Vagina (tissue), 2 donors: ENCODE results near the gene RFT1. TPM values are rescaled to one million over a fixed set of nuclear protein-coding genes. Genes with fewer than 3 reads are reported as not detected.

Experiments used
- DNase-seq, 2 donors: peaks; one replicate each; pipeline ENCODE4 v3.0.0-alpha.2; 2017; ENCODE audit errors: extremely low spot score in 2 of 2
- H3K27ac ChIP-seq: fragments of 200-600 bp; sonication (generic); one replicate; pipeline ENCODE4 v1.5.1; 2019
- H3K27me3 ChIP-seq: fragments of 200-600 bp; sonication (generic); one replicate; pipeline ENCODE4 v1.5.1; 2019
- H3K36me3 ChIP-seq, 2 donors: fragments of 200-600 bp; sonication (generic); one replicate each; pipeline ENCODE4 v1.5.1; 2017 to 2019
- H3K4me1 ChIP-seq: fragments of 200-600 bp; sonication (generic); one replicate; pipeline ENCODE4 v1.5.1; 2019
- H3K4me3 ChIP-seq, 2 donors: fragments of 200-600 bp; sonication (generic); 1 replicate in 1 of 2; 2 replicates in 1 of 2; pipeline ENCODE4 v1.5.1; 2016 to 2019
- H3K9me3 ChIP-seq: fragments of 200-600 bp; sonication (generic); one replicate; pipeline ENCODE4 v1.5.1; 2019
- CTCF ChIP-seq, 3 experiments: fragments of 450-650 bp in 2 of 3; fragments of 200-600 bp in 1 of 3; sonication (generic) in 1 of 3; IDR thresholded peaks; one replicate each; pipeline ENCODE4 v1.5.1; 2017 to 2019; ENCODE audit warnings: antibody characterized with exemption in 3 of 3, mild to moderate bottlenecking in 2 of 3, moderate library complexity in 2 of 3
- POLR2A ChIP-seq, 2 donors: fragments of 450-650 bp; IDR thresholded peaks; one replicate each; pipeline ENCODE4 v1.6.1; 2017; ENCODE audit warnings: antibody characterized with exemption in 2 of 2, mild to moderate bottlenecking in 2 of 2, moderate library complexity in 2 of 2
- POLR2AphosphoS5 ChIP-seq, 2 donors: sonication (generic); formaldehyde crosslinking; IDR thresholded peaks; one replicate each; pipeline ENCODE4 v1.9.0; 2017; ENCODE audit warnings: antibody characterized with exemption in 2 of 2, mild to moderate bottlenecking in 2 of 2, low read depth in 1 of 2; ENCODE audit not compliant: insufficient read depth in 1 of 2
- intact Hi-C: fragments of 100-400 bp; cut with DNase I; formaldehyde crosslinking; loops from one replicate; pipeline ENCODE4 v1.15.1; 2023
- total RNA-seq: library from RNA; depleted of rRNA; stranded (reverse); fragments of >200 nt; gene quantifications from one replicate; pipeline ENCODE4 v1.2.3, GENCODE V29; 2016

RFT1 gene
- total RNA-seq, 1 donor from 2014 or later = 13.8 TPM

GRCh38 chr3:53144862-53145712 lies 14.9 kb upstream of the RFT1 start:
- TF ChIP-seq CTCF (IDR thresholded peaks at IDR 0.05) (no peak), POLR2AphosphoS5 (IDR thresholded peaks at IDR 0.05; ENCODE audit: insufficient read depth in 1 of 2, low read depth in 1 of 2) (no peak), POLR2A (IDR thresholded peaks at IDR 0.05) (no peak)
- Histone ChIP-seq H3K4me3 (no peak overlapping the region), H3K27ac (no peak overlapping the region), H3K9me3 (no peaks in the 10 kb centered on the region), H3K36me3 (no peaks in the 10 kb centered on the region), H3K4me1 (no peaks in the 10 kb centered on the region), H3K27me3 (no peaks in the 10 kb centered on the region)
- DNase-seq = no peak
- intact Hi-C loops = no loop called here

- no peaks in the 10 kb centered on the region for H3K4me1 ChIP-seq
- intact Hi-C loops = no loop called here
- no peak overlapping the region for H3K27ac ChIP-seq
- H3K36me3 ChIP-seq = no peaks in the 10 kb centered on the region
- no peaks in the 10 kb centered on the region for H3K9me3 ChIP-seq
- no peak overlapping the region for H3K4me3 ChIP-seq
- no peak for TF ChIP-seq POLR2AphosphoS5 (IDR thresholded peaks at IDR 0.05; ENCODE audit: insufficient read depth in 1 of 2, low read depth in 1 of 2)
- no peaks in the 10 kb centered on the region for H3K27me3 ChIP-seq
- no peak for DNase-seq
Observed at GRCh38 chr3:53144446-53144845, 14.2 kb upstream of the RFT1 start.

- Histone ChIP-seq H3K27ac (no peak overlapping the region), H3K4me1 (no peaks in the 10 kb centered on the region)
- intact Hi-C loops = no loop called here
Observed at GRCh38 chr3:53142986-53143385, 12.8 kb upstream of the RFT1 start.

GRCh38 chr3:53140847-53141845 lies 10.9 kb upstream of the RFT1 start:
- Histone ChIP-seq H3K36me3 (no peaks in the 10 kb centered on the region), H3K9me3 (no peaks in the 10 kb centered on the region), H3K27me3 (no peaks in the 10 kb centered on the region), H3K4me3 (no peak overlapping the region), H3K27ac (no peak overlapping the region), H3K4me1 (no peaks in the 10 kb centered on the region)
- TF ChIP-seq POLR2AphosphoS5 (IDR thresholded peaks at IDR 0.05; ENCODE audit: insufficient read depth in 1 of 2, low read depth in 1 of 2) (no peak), CTCF (IDR thresholded peaks at IDR 0.05) (no peak), POLR2A (IDR thresholded peaks at IDR 0.05) (no peak)
- intact Hi-C loops = no loop called here
- no peak for DNase-seq

More at GRCh38 chr3:53142986-53143385, 12.8 kb upstream of the RFT1 start:
- H3K9me3 ChIP-seq = no peaks in the 10 kb centered on the region
- no peak for DNase-seq
- H3K27me3 ChIP-seq = no peaks in the 10 kb centered on the region
- TF ChIP-seq POLR2AphosphoS5 (IDR thresholded peaks at IDR 0.05; ENCODE audit: insufficient read depth in 1 of 2, low read depth in 1 of 2) = no peak
- no peak for TF ChIP-seq CTCF (IDR thresholded peaks at IDR 0.05)
- TF ChIP-seq POLR2A (IDR thresholded peaks at IDR 0.05) = no peak
- H3K36me3 ChIP-seq = no peaks in the 10 kb centered on the region
- no peak overlapping the region for H3K4me3 ChIP-seq
